Measurements from ENCODE around the gene GNAT1.

Gene GNAT1

DNA sequence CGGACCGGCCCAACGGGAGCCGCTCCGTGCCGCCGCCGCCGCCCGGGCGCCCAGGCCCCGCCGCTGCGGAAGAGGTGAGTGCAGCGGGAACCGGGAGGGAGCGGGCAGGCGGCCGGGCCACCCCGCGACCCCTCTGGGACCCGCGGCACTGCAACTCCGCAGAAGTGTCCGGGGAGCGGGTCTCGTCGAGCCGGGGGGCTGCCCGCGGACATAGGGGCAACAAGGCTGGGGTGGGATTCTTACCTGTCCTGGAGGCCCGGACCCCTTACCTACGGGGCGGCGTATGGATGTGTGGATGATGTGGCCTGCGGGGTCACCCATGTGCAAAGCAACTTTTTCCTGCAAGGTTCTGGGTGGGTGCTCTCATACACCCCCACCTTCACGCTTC lies 35.9 kb upstream of the GNAT1 start:
- TF ChIP-seq, protein P1, sequence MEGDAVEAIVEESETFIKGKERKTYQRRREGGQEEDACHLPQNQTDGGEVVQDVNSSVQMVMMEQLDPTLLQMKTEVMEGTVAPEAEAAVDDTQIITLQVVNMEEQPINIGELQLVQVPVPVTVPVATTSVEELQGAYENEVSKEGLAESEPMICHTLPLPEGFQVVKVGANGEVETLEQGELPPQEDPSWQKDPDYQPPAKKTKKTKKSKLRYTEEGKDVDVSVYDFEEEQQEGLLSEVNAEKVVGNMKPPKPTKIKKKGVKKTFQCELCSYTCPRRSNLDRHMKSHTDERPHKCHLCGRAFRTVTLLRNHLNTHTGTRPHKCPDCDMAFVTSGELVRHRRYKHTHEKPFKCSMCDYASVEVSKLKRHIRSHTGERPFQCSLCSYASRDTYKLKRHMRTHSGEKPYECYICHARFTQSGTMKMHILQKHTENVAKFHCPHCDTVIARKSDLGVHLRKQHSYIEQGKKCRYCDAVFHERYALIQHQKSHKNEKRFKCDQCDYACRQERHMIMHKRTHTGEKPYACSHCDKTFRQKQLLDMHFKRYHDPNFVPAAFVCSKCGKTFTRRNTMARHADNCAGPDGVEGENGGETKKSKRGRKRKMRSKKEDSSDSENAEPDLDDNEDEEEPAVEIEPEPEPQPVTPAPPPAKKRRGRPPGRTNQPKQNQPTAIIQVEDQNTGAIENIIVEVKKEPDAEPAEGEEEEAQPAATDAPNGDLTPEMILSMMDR (IDR thresholded peaks at IDR 0.05; ENCODE audit: insufficient read depth, low read length, missing control alignments), result no peak
- peak overlapping the region; percentile 53 for H3K4me3 ChIP-seq (ENCODE audit: low read depth, low read length)
- ChIA-PET POLR2A (interaction anchor here (1.4 kb wide), 1 partner anchor 9 kb away, joined by 6 read pairs; no protein-coding TSS in a partner anchor), CTCF (interaction anchor here (1.5 kb wide), 1 partner anchor 16 kb away, joined by 3 read pairs; no protein-coding TSS in a partner anchor)
- no peak for DNase-seq (ENCODE audit: low read depth, low spot score)

DNA sequence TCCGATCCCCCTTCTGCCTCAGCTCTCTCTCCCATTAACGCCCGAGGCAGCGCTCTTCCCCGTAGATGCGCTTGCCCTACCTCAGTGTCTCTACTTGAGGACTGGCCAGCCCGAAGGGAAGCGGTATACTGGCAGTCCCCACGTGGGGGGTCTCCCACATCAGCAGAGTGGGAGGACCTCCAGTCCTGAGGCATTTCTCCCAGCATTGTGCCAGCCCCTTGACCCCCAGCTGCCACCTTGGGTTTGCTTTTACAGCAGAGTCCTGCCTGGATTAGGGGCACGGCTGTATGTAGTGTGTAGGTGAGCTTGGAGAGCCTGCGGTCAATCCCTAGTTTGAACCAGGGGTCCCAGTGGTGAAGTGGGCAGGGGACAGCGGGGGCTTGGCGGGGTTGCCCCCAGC lies 35.5 kb upstream of the GNAT1 start:
- CTCF ChIA-PET, result interaction anchor here (0.8 to 1.5 kb wide), 5 partner anchors 9 to 70 kb away, joined by 3 to 6 read pairs (median 4); no protein-coding TSS in a partner anchor
- POLR2A ChIA-PET, result interaction anchor here (1.4 kb wide), 1 partner anchor 9 kb away, joined by 6 read pairs; no protein-coding TSS in a partner anchor
- no peak for DNase-seq (ENCODE audit: low read depth, low spot score)
- TF ChIP-seq, protein P1 (IDR thresholded peaks at IDR 0.05; ENCODE audit: insufficient read depth, low read length, missing control alignments), result no peak
- H3K4me3 ChIP-seq (ENCODE audit: low read depth, low read length), result peak overlapping the region; percentile 53

DNA sequence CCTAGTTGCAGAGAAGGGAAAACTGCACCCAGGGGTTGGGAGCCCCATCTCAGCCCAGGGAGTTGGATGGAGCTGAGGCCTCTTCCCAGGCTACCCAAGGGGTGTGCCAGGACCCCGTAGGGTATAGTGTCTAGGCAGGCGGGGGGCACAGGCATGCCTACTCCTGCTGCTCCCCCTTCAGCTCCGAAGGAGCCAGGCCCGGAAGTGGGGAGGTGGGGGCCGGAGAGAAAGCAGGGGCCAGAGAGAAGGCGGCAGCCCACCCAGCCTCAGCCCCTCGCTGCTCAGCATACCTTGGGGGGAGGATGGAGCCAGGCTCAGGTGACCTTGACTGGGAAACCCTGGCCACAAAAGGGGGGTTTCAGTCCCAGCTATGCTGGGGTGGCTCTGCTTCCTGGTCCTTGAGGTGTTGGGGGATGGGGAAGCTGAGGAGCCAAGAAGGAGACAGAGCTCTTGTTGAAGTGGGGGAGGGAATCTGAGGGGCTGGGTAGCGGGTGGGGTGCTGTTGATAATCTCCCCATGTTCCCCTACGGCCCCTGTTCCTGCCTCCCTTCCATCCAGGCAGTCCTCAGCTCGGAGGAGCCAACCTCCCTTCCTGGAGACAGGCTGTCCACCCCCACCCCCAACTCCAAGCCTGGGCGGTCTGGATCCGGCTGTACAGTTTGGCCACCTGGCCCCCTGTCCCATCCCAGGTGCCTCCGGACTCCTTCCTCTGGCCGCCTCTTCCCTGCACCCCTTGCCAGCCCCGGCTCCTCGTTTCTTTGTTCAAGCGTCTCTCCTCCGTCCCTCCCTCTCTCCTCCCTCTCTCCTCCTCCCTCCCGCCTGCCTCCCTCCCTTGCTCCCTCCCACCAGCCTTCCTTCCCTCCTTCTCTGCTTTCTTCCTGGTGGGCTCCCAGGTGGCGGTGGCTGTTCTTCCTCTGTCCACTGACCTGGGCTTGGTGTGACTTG lies 34.6 kb upstream of the GNAT1 start:
- peak overlapping the region; percentile 52 for H3K4me3 ChIP-seq (ENCODE audit: low read depth, low read length)
- TF ChIP-seq, protein P1 (IDR thresholded peaks at IDR 0.05; ENCODE audit: insufficient read depth, low read length, missing control alignments), result no peak
- no peak for DNase-seq (ENCODE audit: low read depth, low spot score)
- ChIA-PET CTCF (interaction anchor here (0.7 to 1.5 kb wide), 8 partner anchors 8 to 70 kb away, joined by 3 to 6 read pairs (median 4); no protein-coding TSS in a partner anchor), POLR2A (interaction anchor here (0.5 to 1.4 kb wide), 3 partner anchors 8 to 354 kb away, joined by 3 to 6 read pairs (median 3); partner anchors contain the start of gene INKA1)

DNA sequence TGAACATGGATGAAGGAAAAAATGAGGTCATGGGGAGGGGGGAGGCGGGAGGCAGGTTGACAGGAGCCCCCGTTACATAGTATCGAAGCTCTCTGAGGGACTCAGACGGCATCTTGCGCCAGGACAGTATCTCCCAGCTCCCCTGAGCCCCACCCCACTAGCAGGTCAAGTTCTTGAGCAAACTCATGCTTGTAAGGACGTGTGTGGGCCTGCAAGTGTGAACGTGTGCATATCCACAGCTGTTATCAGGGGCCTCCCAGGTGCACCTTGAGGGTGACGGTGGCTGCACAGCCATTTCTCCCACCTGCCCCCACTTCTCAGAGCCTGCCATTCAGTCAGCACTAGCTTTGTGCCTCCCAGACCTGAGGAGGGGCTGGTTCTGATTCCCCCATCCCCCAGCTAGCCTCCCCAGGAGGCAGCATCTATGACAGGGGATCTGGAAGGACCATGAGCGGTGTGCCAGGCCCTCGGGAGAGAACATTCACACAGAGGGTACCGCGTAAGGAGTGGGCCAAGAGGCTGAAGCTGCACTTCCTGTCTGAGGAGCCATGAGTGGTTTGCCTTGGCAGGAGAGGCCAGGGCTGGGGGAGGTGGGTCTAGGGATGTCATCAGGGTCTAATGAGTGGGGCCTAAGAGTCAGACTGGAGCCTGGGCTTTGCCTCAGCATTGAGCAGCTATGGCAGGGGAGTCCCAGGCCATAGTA lies 33.4 kb upstream of the GNAT1 start:
- ChIA-PET CTCF (interaction anchor here (0.8 to 1.6 kb wide), 3 partner anchors 10 to 36 kb away, joined by 3 to 5 read pairs (median 4); no protein-coding TSS in a partner anchor), POLR2A (no interaction called here)
- TF ChIP-seq, protein P1 (IDR thresholded peaks at IDR 0.05; ENCODE audit: insufficient read depth, low read length, missing control alignments), result no peak
- H3K4me3 ChIP-seq (ENCODE audit: low read depth, low read length), result no peak overlapping the region
- no peak for DNase-seq (ENCODE audit: low read depth, low spot score)

DNA sequence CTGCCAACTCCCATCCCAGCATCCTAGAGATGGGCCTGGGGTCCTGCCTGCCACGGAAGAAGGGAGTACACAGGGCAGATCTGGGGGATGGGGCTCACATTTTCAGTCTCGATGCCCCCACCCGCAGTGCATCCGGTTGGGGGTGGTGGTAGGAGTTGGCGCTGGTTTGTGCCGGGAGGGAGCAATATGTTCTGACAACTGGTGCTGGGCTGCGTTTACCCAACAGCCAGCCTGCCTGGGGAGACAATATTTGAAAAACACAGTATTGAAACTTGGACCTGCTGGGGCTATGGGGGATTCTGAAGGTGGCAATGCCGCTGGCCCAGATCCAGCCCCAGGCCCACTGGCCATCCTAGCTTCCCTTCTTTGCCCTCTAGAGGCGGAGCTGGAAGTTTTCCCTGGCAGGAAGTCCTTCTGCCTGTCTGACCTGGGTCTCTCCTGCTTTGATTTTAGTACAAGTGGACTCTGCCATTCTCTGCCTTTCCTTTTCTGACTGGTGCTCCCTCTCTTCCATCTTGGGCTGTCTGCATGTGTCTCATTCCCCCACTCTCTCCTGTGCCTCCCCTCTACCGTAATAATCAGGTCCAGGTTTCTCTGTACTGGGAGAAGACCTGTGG lies 32.8 kb upstream of the GNAT1 start:
- ChIA-PET POLR2A (no interaction called here), CTCF (interaction anchor here (0.8 to 1.6 kb wide), 3 partner anchors 11 to 36 kb away, joined by 3 to 5 read pairs (median 4); no protein-coding TSS in a partner anchor)
- TF ChIP-seq, protein P1 (IDR thresholded peaks at IDR 0.05; ENCODE audit: insufficient read depth, low read length, missing control alignments), result no peak
- H3K4me3 ChIP-seq (ENCODE audit: low read depth, low read length), result no peak overlapping the region
- DNase-seq (ENCODE audit: low read depth, low spot score), result no peak
